ENCODE measurements around the gene CIB2.

CIB2 gene

GRCh38 chr15:78105476-78106241 is 25.6 kb downstream of the CIB2 start:
- DNase-seq = no peak

DNA sequence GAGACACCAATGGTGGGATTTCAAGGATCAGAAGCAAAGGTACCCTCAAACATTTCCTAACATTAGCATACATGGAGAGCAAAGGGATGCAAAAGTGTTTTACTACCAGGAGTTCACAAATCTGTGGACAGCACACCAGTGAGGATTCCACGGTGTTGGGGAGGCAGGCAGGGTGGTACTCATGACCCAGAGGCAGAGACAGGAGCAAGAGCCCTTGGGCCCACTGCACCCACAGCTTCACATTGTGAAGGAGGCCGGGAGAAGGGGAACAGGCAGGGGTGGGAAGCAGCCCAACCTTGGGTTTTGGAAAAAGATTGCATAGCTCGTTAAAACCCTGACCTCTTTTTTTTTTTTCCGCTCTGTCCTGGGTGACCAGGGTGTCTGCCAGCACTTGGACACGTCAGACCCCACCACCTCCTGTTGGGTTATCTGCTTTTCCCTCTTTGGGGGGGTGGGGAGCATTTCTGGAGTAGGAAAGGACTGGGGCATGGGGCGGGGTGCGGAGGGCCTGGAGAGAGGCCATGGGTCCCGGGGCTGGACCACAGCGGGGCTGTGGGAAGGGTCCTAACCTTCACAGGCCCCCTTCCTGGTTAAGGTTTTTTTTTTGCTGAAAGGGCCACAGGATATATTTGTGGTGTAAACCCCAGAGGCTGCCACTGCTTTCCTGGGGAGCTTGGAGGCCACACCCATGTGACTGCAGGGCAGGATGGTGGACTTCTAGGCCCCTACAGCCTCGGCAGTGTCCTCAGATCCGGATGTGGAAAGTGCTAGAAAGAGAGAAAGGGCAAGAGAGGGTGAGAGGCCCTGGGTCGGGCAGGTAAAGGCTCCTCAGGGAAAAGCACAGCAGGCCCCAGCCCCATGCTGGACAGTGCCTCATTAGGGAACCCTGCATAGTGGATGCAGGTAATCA is 26.4 kb downstream of the CIB2 start:
- no peak for DNase-seq

DNA sequence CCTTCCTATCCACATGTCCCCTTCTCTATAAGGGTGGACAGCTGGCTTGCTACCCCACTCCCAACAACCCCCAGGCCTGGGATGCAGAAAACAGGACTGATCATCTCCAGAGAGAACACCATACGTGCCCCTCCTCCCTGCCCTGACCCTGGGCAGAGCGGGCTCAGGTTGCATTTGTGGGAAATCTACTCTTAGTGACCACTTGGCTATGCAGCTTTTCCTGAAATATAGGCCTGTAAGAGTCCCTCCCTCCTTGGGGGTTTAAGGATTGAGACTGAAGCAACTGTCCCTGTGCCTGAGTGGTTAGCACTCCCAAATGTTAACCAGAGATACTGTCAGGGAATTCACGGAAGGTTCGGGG is 27.1 kb downstream of the CIB2 start:
- no peak for DNase-seq

DNA sequence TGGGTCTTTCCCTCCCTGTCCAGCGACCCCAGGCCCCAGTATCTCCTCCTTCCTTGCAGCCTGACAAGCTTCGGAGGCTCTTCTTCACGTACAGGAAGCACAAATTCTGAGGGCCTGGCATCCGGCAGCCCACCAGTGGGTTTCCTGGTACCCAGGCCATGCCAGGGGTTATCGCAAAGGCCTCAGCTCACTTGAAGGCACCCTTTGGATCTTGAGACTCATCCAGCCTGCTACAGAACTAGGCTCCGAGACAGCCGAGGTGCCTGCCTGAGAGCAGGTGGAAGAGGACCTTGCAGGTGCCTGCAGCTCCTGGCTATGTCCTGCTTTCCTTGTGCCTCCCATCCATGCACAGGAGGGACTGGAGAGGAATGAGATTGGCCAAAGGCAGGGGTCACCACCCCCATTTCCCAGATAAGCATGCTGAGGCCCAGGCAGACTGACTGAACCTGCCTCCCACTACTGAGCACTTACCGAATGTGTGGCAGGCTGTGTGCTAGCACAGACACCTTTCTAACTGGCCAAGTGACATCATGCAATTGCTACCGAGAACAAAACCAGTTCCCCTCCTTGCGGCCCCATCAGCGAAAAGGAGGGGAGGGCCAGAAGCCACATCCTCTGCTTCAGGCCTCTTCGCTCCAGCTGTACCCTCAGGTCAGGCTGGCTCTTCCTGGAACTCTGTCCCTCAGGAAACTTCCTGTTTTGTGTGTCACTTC is 27.7 kb downstream of the CIB2 start:
- DNase-seq = peak; percentile 40

DNA sequence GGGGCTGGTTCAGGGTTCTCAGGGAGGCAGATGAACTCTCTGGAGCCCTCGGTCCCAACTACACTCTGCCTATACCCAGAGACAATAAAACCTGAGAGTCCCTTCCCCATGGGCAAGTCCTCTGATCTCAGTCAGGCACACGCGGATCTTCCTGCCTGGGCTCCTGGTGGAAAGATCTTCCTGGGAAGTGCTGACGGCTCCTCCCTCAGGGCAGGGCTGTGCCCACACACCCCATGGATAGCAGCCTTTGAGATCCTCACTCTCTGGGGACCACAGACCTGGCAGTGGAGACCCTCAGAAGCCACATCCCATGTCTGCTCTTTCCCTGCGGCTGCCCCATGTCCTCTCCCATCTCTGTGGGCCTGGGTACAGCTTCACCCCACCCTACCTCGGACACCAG is 28.5 kb downstream of the CIB2 start:
- no peak for DNase-seq

DNA sequence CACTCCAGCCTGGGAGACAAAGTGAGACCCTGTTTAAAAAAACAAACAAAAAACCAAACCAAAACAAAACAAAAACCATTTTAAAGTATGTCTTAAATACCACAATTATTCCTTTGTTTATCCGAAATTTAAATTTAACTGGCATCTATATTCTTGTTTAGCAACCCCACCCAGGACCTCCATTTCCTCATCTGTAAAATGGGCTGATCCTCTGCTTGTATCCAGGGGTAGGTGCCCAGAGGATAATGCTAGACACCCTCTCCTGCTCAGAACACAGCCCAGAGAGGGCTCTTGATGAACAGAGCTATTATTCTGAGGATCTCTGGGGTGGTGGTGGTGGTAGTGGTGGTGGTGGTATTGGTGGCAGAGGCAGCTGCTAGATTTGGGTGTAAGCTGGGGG is 29.0 kb downstream of the CIB2 start:
- DNase-seq = no peak

- DNase-seq = no peak
These were observed 29.7 kb downstream of the CIB2 start for GRCh38 chr15:78101423-78102105.

- DNase-seq = no peak
These were observed 30.4 kb downstream of the CIB2 start for GRCh38 chr15:78100886-78101285.

DNA sequence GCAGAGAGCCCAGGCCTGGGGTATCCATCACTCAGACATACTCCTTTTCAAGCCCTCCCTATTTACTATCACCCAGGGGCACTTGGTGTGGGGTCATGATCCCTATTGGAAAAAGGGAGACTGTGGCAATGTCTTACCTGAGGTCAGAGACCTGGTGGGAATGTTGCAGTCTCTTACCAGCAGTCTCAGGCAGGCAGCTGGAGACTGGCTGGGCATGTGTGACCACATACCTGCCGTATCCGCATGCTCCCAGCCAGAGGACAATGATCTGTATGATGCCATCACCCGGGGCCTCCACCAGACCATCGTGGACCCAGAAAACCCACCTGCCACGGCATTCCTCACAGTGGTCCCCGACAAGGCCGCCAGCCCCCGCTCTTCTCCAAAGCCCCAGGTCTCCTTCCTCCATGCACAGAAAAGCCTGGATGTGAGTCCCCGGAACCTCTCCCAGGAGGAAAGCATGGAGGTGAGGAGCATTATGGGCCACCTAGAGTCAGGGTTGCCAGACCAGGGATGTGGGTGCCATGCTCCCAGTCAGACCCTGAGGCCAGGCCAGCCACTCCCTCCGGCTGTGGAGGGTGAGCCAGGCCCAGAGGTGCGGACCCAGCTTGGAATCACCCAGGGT is 33.0 kb downstream of the CIB2 start:
- DNase-seq = no peak

- DNase-seq = no peak
These were observed 33.6 kb downstream of the CIB2 start for GRCh38 chr15:78097667-78098066.

GRCh38 chr15:78093242-78094020 is 37.8 kb downstream of the CIB2 start:
- no peak for DNase-seq

DNA sequence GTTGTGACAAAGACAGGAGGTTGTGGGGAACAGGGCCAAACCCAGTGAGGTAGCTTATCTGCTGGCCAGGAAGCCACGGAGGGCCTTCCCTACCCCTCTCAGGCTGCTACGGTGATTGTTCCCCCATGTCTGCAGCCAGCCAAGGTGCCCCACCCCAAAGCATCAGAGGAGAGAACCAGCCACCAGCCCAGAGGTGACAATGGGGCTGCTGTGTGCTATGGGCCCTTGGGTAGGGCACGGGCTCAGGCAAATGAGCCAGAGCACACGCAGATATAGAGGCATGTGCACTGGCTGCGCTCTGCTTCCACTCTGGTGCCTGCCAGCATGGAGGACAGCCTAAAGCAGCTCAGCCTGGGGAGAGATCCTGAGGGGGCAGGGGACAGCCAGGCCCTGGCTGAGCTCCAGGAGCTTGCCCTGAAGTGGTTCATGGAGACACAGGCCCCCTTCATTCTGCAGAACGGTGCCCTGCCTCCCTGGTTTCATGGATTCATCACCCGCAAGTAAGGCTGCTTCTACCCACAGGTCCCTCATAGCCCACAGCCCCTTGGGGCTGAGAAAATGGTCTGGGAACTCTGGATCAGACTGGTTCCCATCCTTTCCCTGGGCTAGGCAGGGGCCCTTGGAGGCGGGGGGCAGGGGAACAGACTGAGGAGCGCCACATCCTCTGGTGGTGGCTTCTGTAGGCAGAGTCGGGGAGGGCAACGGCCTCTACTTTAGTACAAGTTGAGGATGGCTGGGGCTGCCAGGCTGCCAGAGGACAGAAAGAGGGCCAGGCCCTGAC is 38.8 kb downstream of the CIB2 start, which contains the start of gene SH2D7:
SH2D7 (plus strand) TSS at position 301 of the 781 bp plus-strand sequence; CDS start at position 325, 24 bp downstream.
- no peak for DNase-seq

DNA sequence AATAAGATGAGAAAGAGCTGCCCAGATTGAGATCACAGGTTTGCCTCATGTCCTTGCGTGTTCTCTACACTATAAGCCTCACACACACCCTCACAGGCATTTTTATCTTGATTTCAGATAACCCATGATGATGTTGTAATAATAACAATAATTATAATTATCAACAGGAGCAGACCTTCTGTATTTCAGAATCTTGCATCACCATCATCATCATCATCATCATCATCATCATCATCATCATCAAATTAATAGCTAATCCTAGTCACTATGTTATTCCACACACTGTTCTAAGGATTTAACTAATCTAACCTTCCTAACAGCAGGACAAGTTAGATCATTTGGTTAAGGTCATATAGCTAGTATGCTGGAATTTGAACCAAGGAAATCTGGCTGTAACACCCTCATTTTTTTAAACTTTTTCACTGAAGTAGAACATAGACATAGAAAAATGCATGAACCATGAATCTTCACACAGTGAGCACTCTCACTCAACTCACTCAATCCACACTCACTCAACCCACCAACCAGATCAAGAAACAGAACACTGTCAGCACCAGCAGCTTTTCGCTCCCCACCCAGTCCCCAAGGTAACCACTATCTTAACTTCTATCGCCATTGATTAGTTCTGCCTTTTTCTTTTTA is 40.7 kb downstream of the CIB2 start:
- DNase-seq = no peak

DNA sequence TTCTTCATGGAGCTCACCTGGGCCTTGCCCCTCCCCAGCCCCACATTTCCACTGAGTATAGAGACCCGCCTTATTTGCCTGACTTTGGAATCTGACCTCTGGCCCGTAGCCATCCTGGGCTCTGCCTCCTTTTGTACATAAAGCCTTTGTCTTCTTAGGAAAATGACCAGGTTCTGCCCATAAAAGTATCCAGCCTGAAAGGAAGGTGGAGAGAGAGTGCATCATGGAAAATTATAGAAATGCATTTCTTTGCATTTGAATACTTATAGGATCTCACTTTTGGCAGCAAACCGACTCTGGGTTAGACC is 42.5 kb downstream of the CIB2 start:
- DNase-seq = no peak

DNA sequence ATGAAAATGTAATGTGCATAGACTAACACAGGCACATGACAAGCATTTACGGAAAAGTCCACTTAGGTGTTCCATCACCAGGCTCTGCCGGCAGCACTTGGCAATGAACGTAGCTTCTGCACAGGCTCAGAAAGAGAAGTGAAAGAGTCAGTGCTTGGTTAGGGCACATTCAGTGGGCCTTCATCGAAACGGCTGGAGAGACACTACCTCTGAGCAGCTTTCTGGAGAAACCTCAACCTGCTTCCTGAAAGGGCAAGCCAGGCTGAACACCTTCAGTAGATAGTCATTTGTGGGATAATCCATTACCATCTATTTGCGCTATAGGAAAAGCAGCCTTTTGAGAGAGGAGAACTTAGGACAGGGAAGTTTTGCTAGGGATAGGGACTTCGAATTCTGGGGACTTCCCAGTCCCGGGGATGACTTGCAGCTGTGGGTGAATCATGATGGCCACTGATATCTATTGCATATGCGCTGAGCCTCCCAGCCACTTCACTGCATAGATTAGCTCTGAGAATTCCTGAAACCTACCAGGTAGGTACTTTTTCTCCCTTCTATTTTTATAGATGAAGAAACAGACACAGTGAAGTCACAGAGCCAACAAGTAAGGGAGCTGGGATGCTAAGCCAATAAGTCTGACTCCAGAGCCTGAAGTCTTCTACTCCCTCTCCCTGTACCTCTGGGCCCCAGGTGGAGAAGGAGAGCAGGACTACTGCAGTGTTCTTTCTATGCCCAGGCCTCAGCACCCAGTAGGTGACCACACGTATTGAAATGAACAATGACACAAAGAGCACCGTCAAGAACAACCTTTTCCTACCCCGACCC is 43.1 kb downstream of the CIB2 start:
- DNase-seq = no peak

GRCh38 chr15:78085928-78086327 is 45.3 kb downstream of the CIB2 start:
- no peak for DNase-seq

GRCh38 chr15:78084449-78084750 is 46.8 kb downstream of the CIB2 start:
- DNase-seq = no peak

DNA sequence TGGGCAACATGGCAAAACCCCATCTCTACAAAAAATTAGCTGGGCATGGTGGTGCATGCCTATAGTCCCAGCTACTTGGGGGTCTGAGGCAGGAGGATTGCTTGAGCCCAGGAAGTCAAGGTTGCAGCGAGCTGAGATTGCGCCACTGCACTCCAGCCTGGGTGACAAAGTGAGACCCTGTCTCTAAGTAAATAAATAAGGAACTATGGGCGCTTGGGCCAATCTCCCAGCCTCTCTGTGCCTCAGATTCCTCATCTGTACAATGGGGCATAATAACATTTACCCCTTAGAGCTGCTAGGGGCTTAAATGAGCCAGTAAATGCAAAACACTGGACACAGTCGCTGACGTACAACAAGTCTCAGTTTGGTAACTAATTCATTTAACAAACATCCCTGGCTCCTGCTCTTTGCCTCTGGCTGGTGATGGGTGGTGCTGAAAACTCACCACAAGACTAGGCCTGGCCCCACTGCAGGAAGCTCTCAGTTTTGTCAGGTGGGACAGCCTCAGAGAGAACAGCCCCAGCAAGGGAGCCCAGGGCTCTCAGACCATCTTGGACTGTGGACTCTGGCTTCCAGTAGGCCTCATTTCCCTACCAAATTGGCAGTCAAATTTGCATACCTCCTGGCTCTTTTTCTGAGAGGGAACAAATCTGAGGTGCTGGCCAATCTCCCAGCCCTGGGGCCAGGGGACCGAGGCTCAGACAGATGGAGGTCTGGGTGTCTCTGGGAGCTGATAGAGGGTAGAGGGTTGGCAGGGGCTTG is 47.4 kb downstream of the CIB2 start:
- DNase-seq = no peak

- no peak for DNase-seq
These were observed 48.1 kb downstream of the CIB2 start for GRCh38 chr15:78083186-78083585.

Data from stimulated activated CD4-positive, alpha-beta T cell treated with anti-CD3 and anti-CD28 coated beads, Interleukin-4, amount 100 ng/mL, for 1 hour (primary cell).